ENCODE measurements around the gene GANC. TPM values are rescaled to one million over a fixed set of nuclear protein-coding genes. Genes with fewer than 3 reads are reported as not detected.

GANC gene
- total RNA-seq, 1 experiment from 2014 or later: 15.8 TPM

- Histone ChIP-seq H2AK5ac (ENCODE audit: insufficient read length, low read length) (no peak overlapping the region), H4K8ac (replicated peaks; ENCODE audit: insufficient read length, low read depth, low read length) (no peak overlapping the region), H2BK12ac (ENCODE audit: insufficient read length, low read depth, low read length) (no peak overlapping the region), H2AFZ (ENCODE audit: low read length) (peak overlapping the region; percentile 44), H4K20me1 (ENCODE audit: control insufficient read depth, insufficient read depth, insufficient read length) (no peaks in the 10 kb centered on the region), H2BK120ac (ENCODE audit: low read depth, low read length, poor library complexity, severe bottlenecking) (no peak overlapping the region), H2BK15ac (ENCODE audit: low read depth, low read length) (no peak overlapping the region; the same call in 1 of the 2 replicates), H3K23ac (ENCODE audit: insufficient read length, low read depth, low read length) (no peak overlapping the region), H4K91ac (ENCODE audit: insufficient read length, low read depth, low read length) (no peak overlapping the region), H3K9me3 (ENCODE audit: control insufficient read depth, low read depth, low read length) (no peaks in the 10 kb centered on the region), H3K9ac (ENCODE audit: extremely low read depth, insufficient read length, low read length) (peak overlapping the region; percentile 84), H3K14ac (ENCODE audit: insufficient read depth, low read length) (peak overlapping the region; percentile 42; the same call in 1 of the 2 replicates), H3K79me2 (ENCODE audit: insufficient read depth, low read length) (peaks cover 10% of the 10 kb centered on the region; the same call in 1 of the 2 replicates), H3K27ac (ENCODE audit: insufficient read length, low read depth, low read length) (peak overlapping the region; percentile 35), H2BK20ac (ENCODE audit: low read depth, low read length, poor library complexity, severe bottlenecking) (no peak overlapping the region), H3K27me3 (ENCODE audit: insufficient read depth, low read length) (no peaks in the 10 kb centered on the region), H3K18ac (ENCODE audit: insufficient read length, low read depth, low read length) (peak overlapping the region; percentile 12), H3T11ph (ENCODE audit: low read length) (no peak overlapping the region), H3K4me2 (ENCODE audit: insufficient read depth, insufficient read length, low read length) (peak overlapping the region; percentile 90), H2BK5ac (ENCODE audit: insufficient read length, low read length) (no peak overlapping the region), H3K4ac (ENCODE audit: low read depth, low read length) (peak overlapping the region; percentile 61), H3K56ac (ENCODE audit: insufficient read length, low read depth, low read length) (no peak overlapping the region), H3K79me1 (ENCODE audit: insufficient read depth, low read depth, low read length, poor library complexity, severe bottlenecking) (no peaks in the 10 kb centered on the region), H4K5ac (ENCODE audit: insufficient read length, low read depth, low read length) (no peak overlapping the region), H3K4me1 (ENCODE audit: insufficient read depth, low read length) (peaks cover 5% of the 10 kb centered on the region; the same call in 1 of the 2 replicates), H3K23me2 (ENCODE audit: insufficient read length, low read depth, low read length, poor library complexity, severe bottlenecking) (peaks cover 9% of the 10 kb centered on the region)
- peak overlapping the region; percentile 97 to 100 (median 100) for H3K27ac Mint-ChIP-seq
- no peak for TF ChIP-seq CTCF (conservative IDR thresholded peaks at IDR 0.05)
- WGBS (ENCODE audit: extremely low coverage, insufficient read length, low lambda C conversion rate): no CpG with 5 or more reads among the region's 27 CpGs
- H3K36me3 Mint-ChIP-seq (ENCODE audit: insufficient read depth in 1 of 3, low read depth in 3 of 3): peaks cover 0 to 15% (median 14%) of the 10 kb centered on the region in 3 experiments; a peak in 5 of 7 replicates
- no peaks in the 10 kb centered on the region for H3K9me3 Mint-ChIP-seq
- peak; percentile 34 for DNase-seq
- H3K27me3 Mint-ChIP-seq (ENCODE audit: low read depth): no peaks in the 10 kb centered on the region
- peaks cover 34% of the 10 kb centered on the region in 2 experiments for H3K4me1 Mint-ChIP-seq
- peak overlapping the region; percentile 99 for H3K4me3 Mint-ChIP-seq
These were observed 1.1 kb downstream of the GANC start for GRCh38 chr15:42273900-42274701.
